H1 (cell line): Measurements from ENCODE around the gene TLE3. TPM values are rescaled to one million over a fixed set of nuclear protein-coding genes. Genes with fewer than 3 reads are reported as not detected.
A peak's percentile ranks its signal among the peaks of the same experiment; 100 is the strongest.

ENCODE experiments used
- CTCF ChIA-PET: fragments of 300-600 bp; sonication (Branson Sonifier 250); formaldehyde crosslinking; loops from one replicate; lab custom pipeline; 2021; ENCODE audit not compliant: partially characterized antibody; lab: Charles Lee
- POLR2A ChIA-PET: fragments of 300-600 bp; sonication (Branson Sonifier 250); formaldehyde crosslinking; loops from one replicate; lab custom pipeline; 2021; ENCODE audit warnings: inconsistent platforms; ENCODE audit not compliant: partially characterized antibody; lab: Charles Lee
- DNase-seq, 2 experiments: peaks; one replicate each; pipeline versions ENCODE4 v3.0.0 to v3.0.0-alpha.2; 2010 to 2022; ENCODE audit warnings: low spot score in 2 of 2, low read depth in 1 of 2, mixed read lengths in 1 of 2
- FAIRE-seq: peaks from 2 replicates; lab custom pipeline; 2011; peaks lifted over from hg19 to GRCh38; lab: Jason Lieb, UNC
- H2AFZ ChIP-seq: 2 replicates; pipeline ENCODE4 v1.8.1; 2012; ENCODE audit warnings: low read length, inconsistent platforms
- H2AK5ac ChIP-seq: 2 replicates; pipeline ENCODE4 v1.6.1; 2013; ENCODE audit warnings: low read depth, low read length
- H2BK120ac ChIP-seq: replicated peaks from 2 replicates; pipeline ENCODE3; 2013; ENCODE audit warnings: low read depth, low read length, inconsistent platforms
- H2BK12ac ChIP-seq: 2 replicates; pipeline ENCODE4 v1.6.1; 2013; ENCODE audit warnings: low read depth, low read length
- H2BK15ac ChIP-seq: 2 replicates; pipeline ENCODE4 v1.6.1; 2013; ENCODE audit warnings: low read length
- H2BK20ac ChIP-seq: 2 replicates; pipeline ENCODE4 v1.6.1; 2013; ENCODE audit warnings: low read length
- H2BK5ac ChIP-seq: 2 replicates; pipeline ENCODE4 v1.6.1; 2013; ENCODE audit warnings: low read depth, low read length
- H3K14ac ChIP-seq: 2 replicates; pipeline ENCODE4 v1.6.1; 2013; ENCODE audit warnings: inconsistent platforms; ENCODE audit not compliant: insufficient read length
- H3K18ac ChIP-seq: 2 replicates; pipeline ENCODE4 v1.6.1; 2013; ENCODE audit warnings: low read length; ENCODE audit errors: extremely low read depth
- H3K23ac ChIP-seq: 2 replicates; pipeline ENCODE4 v1.6.1; 2013; ENCODE audit warnings: inconsistent platforms; ENCODE audit not compliant: insufficient read length
- H3K23me2 ChIP-seq: 2 replicates; pipeline ENCODE4 v1.6.1; 2013; ENCODE audit warnings: low read depth, low read length
- H3K27ac ChIP-seq: 2 replicates; pipeline ENCODE4 v1.6.1; 2011; ENCODE audit warnings: low read depth, low read length, inconsistent platforms
- H3K27me3 ChIP-seq, 4 experiments: replicated peaks in 1 of 4; 1 replicate in 1 of 4; 2 replicates in 3 of 4; pipeline versions ENCODE4 v1.6.1 to v1.8.1; 2011 to 2013; ENCODE audit warnings: low read length in 3 of 4, mild to moderate bottlenecking in 3 of 4, inconsistent platforms in 2 of 4, mixed read lengths in 2 of 4, moderate library complexity in 1 of 4; ENCODE audit not compliant: control insufficient read depth in 3 of 4, insufficient read depth in 3 of 4; ENCODE audit errors: extremely low read depth in 1 of 4
- H3K36me3 ChIP-seq, 4 experiments: 2 replicates each; pipeline versions ENCODE4 v1.6.1 to v1.8.1; 2011 to 2013; ENCODE audit warnings: mild to moderate bottlenecking in 4 of 4, low read length in 3 of 4, moderate library complexity in 2 of 4, control low read depth in 1 of 4, inconsistent platforms in 1 of 4; ENCODE audit not compliant: insufficient read depth in 4 of 4, control insufficient read depth in 2 of 4
- H3K4ac ChIP-seq: replicated peaks from 2 replicates; pipeline ENCODE3; 2013; ENCODE audit warnings: low read length, low read depth, mixed read lengths, inconsistent platforms; ENCODE audit not compliant: insufficient read length
- H3K4me1 ChIP-seq, 4 experiments: replicated peaks in 1 of 4; 1 replicate in 1 of 4; 2 replicates in 3 of 4; pipeline versions ENCODE4 v1.6.1 to v1.8.1; 2011 to 2013; ENCODE audit warnings: low read length in 3 of 4, inconsistent platforms in 2 of 4, mixed read lengths in 1 of 4; ENCODE audit not compliant: insufficient read depth in 4 of 4, control insufficient read depth in 3 of 4
- H3K4me2 ChIP-seq, 2 experiments: 2 replicates each; pipeline versions ENCODE4 v1.6.1 to v1.8.1; 2011 to 2013; ENCODE audit warnings: low read depth in 2 of 2, low read length in 2 of 2, control low read depth in 1 of 2, inconsistent platforms in 1 of 2, mild to moderate bottlenecking in 1 of 2; ENCODE audit not compliant: insufficient read depth in 1 of 2
- H3K4me3 ChIP-seq, 4 experiments: fragments of 200-600, 300-600 bp in 1 of 4; sonication (generic), shearing (Covaris generic), sonication (Bioruptor Twin) in 1 of 4; 2 replicates each; pipeline versions ENCODE4 v1.5.1 to v1.8.1; 2011 to 2016; ENCODE audit warnings: low read length in 4 of 4, low read depth in 3 of 4, control low read depth in 2 of 4, inconsistent platforms in 2 of 4, mild to moderate bottlenecking in 2 of 4, mixed read lengths in 1 of 4, moderate library complexity in 1 of 4; ENCODE audit not compliant: insufficient read depth in 2 of 4; ENCODE audit errors: extremely low read depth in 1 of 4
- H3K56ac ChIP-seq: replicated peaks from 2 replicates; pipeline ENCODE3; 2013; ENCODE audit warnings: low read depth, mild to moderate bottlenecking, mixed read lengths, low read length, inconsistent platforms; ENCODE audit not compliant: insufficient read length
- H3K79me1 ChIP-seq: 2 replicates; pipeline ENCODE4 v1.6.1; 2013; ENCODE audit warnings: low read depth, low read length, control low read depth
- H3K79me2 ChIP-seq, 2 experiments: 2 replicates each; pipeline versions ENCODE4 v1.6.1 to v1.8.1; 2012 to 2013; ENCODE audit warnings: low read length in 2 of 2, mild to moderate bottlenecking in 2 of 2, inconsistent platforms in 1 of 2; ENCODE audit not compliant: insufficient read depth in 2 of 2, control insufficient read depth in 1 of 2
- H3K9ac ChIP-seq, 4 experiments: replicated peaks in 1 of 4; 1 replicate in 1 of 4; 2 replicates in 3 of 4; pipeline versions ENCODE4 v1.6.1 to v1.8.1; 2011 to 2013; ENCODE audit warnings: low read depth in 3 of 4, low read length in 3 of 4, control low read depth in 2 of 4, mild to moderate bottlenecking in 2 of 4, moderate library complexity in 2 of 4, inconsistent platforms in 1 of 4; ENCODE audit errors: extremely low read depth in 1 of 4
- H3K9me3 ChIP-seq, 2 experiments: 2 replicates each; pipeline versions ENCODE4 v1.6.1 to v1.8.1; 2012 to 2013; ENCODE audit warnings: mild to moderate bottlenecking in 2 of 2, moderate library complexity in 2 of 2, control low read depth in 1 of 2, inconsistent platforms in 1 of 2, low read depth in 1 of 2, low read length in 1 of 2, mixed read lengths in 1 of 2; ENCODE audit not compliant: insufficient read depth in 2 of 2
- H4K20me1 ChIP-seq, 2 experiments: replicated peaks in 1 of 2; 2 replicates each; pipeline versions ENCODE3 to v1.8.1; 2011 to 2013; ENCODE audit warnings: inconsistent platforms in 2 of 2, low read length in 2 of 2, mild to moderate bottlenecking in 1 of 2; ENCODE audit not compliant: insufficient read depth in 2 of 2, control insufficient read depth in 1 of 2
- H4K5ac ChIP-seq: 2 replicates; pipeline ENCODE4 v1.6.1; 2013; ENCODE audit warnings: low read length, low read depth, mixed read lengths, inconsistent platforms; ENCODE audit not compliant: insufficient read length
- H4K8ac ChIP-seq: 2 replicates; pipeline ENCODE4 v1.8.0; 2013; ENCODE audit warnings: mild to moderate bottlenecking, moderate library complexity, low read length, inconsistent platforms; ENCODE audit not compliant: insufficient read depth; ENCODE audit errors: extremely low read depth
- H4K91ac ChIP-seq: replicated peaks from 2 replicates; pipeline ENCODE3; 2013; ENCODE audit warnings: low read length, mixed read lengths, inconsistent platforms; ENCODE audit not compliant: insufficient read length
- CBX5 ChIP-seq: fragments of 300-800, 300-1000 bp; sonication (generic); IDR thresholded peaks from 2 replicates; pipeline ENCODE4 v1.7.1; 2016; ENCODE audit warnings: antibody characterized with exemption, low read length, low read depth
- CREB1 ChIP-seq: IDR thresholded peaks from 2 replicates; pipeline ENCODE4 v1.6.1; 2012; ENCODE audit warnings: inconsistent platforms
- KDM4A ChIP-seq: IDR thresholded peaks from one replicate; pipeline ENCODE4 v1.7.1; 2012; ENCODE audit warnings: low read depth, mild to moderate bottlenecking, moderate library complexity, low read length, inconsistent platforms; ENCODE audit not compliant: severe bottlenecking
- PHF8 ChIP-seq: fragments of 200-600 bp; sonication (generic); conservative IDR thresholded peaks from 2 replicates; pipeline ENCODE4 v1.7.1; 2012; ENCODE audit warnings: low read depth, mild to moderate bottlenecking, inconsistent platforms, low read length, moderate library complexity
- POLR2A ChIP-seq, 2 experiments: IDR thresholded peaks; 1 replicate in 1 of 2; 2 replicates in 1 of 2; pipeline ENCODE4 v1.6.1; 2011; ENCODE audit warnings: low read depth in 2 of 2, low read length in 2 of 2, mild to moderate bottlenecking in 2 of 2; ENCODE audit errors: control extremely low read depth in 1 of 2
- TEAD4 ChIP-seq: IDR thresholded peaks from 2 replicates; pipeline ENCODE4 v1.6.1; 2012; ENCODE audit warnings: low read depth, low read length, inconsistent platforms, mixed read lengths
- WGBS, 2 experiments: shearing (Covaris generic) in 1 of 2; methylation state at CpG; one replicate each; pipeline versions ENCODE4 v1.1.6 to v1.1.7; 2013 to 2015; ENCODE audit warnings: low lambda C conversion rate in 2 of 2, mixed read lengths in 2 of 2, inconsistent platforms in 1 of 2, low coverage in 1 of 2, missing lambda C conversion rate in 1 of 2; ENCODE audit not compliant: insufficient replicate concordance in 2 of 2, insufficient coverage in 1 of 2, insufficient read length in 1 of 2; ENCODE audit errors: extremely low coverage in 1 of 2, missing lambda C conversion rate in 1 of 2; 5-methylcytosine and 5-hydroxymethylcytosine counted together
- polyA plus RNA-seq, 7 experiments: library from polyadenylated mRNA; depleted of rRNA in 3 of 7; stranded (reverse) in 5 of 7; unstranded in 2 of 7; fragments of >200 nt in 5 of 7; fragments of 200-250 nt in 2 of 7; gene quantifications; 1 replicate in 5 of 7; 2 replicates in 1 of 7; 4 replicates in 1 of 7; pipeline versions ENCODE4 v1.2.1 to v1.2.3, GENCODE V29; 2011 to 2013; ENCODE audit warnings: missing spikeins in 2 of 7, mixed read lengths in 2 of 7
- total RNA-seq: library from RNA; stranded (reverse); fragmentation: NEBNext Ultra II Directional; extraction: Animal tissue kit (Norgen Biotek cat#: 25700); gene quantifications from 2 replicates; pipeline ENCODE4 v1.2.1, GENCODE V29; 2021

The TLE3 gene
- total and polyA plus RNA-seq, 2 of the 8 experiments (the other 6 are each of a cell fraction or from before 2014, with no cell fraction given), result 25.1 to 61.2 TPM

DNA sequence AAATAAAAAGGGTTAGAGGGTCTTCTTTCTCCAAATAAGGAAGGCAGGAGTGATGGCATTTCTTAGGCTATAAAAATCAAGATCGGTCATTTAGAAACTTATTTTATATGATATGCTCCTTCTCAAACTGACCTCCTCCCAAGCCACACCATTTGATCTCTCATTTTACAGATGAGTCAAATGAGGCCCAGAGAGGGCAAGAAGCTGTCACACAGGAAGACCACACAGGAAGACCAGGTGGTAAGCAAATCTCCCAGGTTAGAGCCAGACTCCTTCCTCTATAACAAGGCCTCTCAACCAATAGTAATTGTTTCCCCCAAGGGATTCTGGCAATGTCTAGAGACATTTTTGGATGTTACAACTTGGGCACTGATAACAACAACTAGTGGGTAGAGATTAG, 13.8 kb downstream of the TLE3 start:
- H2BK120ac ChIP-seq, result no peak overlapping the region
- H2BK12ac ChIP-seq, result no peak overlapping the region
- H2AFZ ChIP-seq, result no peak overlapping the region
- no peak for FAIRE-seq
- no peak overlapping the region for H3K9ac ChIP-seq
- no peak overlapping the region for H3K23ac ChIP-seq
- no peak overlapping the region for H4K5ac ChIP-seq
- H3K27me3 ChIP-seq, result no peaks in the 10 kb centered on the region
- ChIA-PET POLR2A (interaction anchor here (8.8 kb wide), 1 partner anchor 14 kb away, joined by 136 read pairs; the partner anchor contains the start of gene TLE3), CTCF (no interaction called here)
- H3K4ac ChIP-seq, result no peak overlapping the region
- H3K56ac ChIP-seq, result no peak overlapping the region
- no peak overlapping the region for H3K14ac ChIP-seq
- H4K8ac ChIP-seq, result no peak overlapping the region
- H3K4me1 ChIP-seq, result peaks cover 17 to 58% (median 50%) of the 10 kb centered on the region in 4 experiments
- peaks cover 19% of the 10 kb centered on the region; the same call in 1 of the 2 replicates for H3K79me1 ChIP-seq
- no peak overlapping the region for H4K91ac ChIP-seq
- 0 out of 2 replicates have a peak overlapping the region, but pooled peaks have one; percentile 34 for H3K27ac ChIP-seq
- H2BK15ac ChIP-seq, result no peak overlapping the region
- H3K36me3 ChIP-seq, result peaks cover 0 to 76% (median 5%) of the 10 kb centered on the region in 4 experiments; a peak in 7 of 8 replicates
- H3K18ac ChIP-seq, result no peak overlapping the region
- 82% methylated on average over 1 of the region's 1 CpG; no CpG with 5 or more reads in 1 of the 2 experiments for WGBS, 2 experiments
- H3K4me2 ChIP-seq, result peak overlapping the region; percentile 63 to 68; a peak in 3 of 4 replicates
- H3K4me3 ChIP-seq, result peak overlapping the region in 3 of 4 experiments; percentile 17 to 40 (median 19); a peak in 3 of 8 replicates
- H3K9me3 ChIP-seq, result no peaks in the 10 kb centered on the region
- peaks cover 24 to 92% of the 10 kb centered on the region in 2 experiments for H3K79me2 ChIP-seq
- no peaks in the 10 kb centered on the region; the same call in 1 of the 2 replicates for H3K23me2 ChIP-seq
- DNase-seq, result no peak
- no peak overlapping the region for H2BK5ac ChIP-seq
- H4K20me1 ChIP-seq, result peaks cover 14 to 18% of the 10 kb centered on the region in 2 experiments
- no peak overlapping the region for H2BK20ac ChIP-seq
- no peak overlapping the region for H2AK5ac ChIP-seq
- TF ChIP-seq POLR2A (IDR thresholded peaks at IDR 0.05; ENCODE audit: control extremely low read depth in 1 of 2, low read depth in 2 of 2, low read length in 2 of 2), result no peak
- no peak for TF ChIP-seq PHF8
- no peak for TF ChIP-seq TEAD4
- TF ChIP-seq CREB1, result no peak
- TF ChIP-seq CBX5, result no peak
- TF ChIP-seq KDM4A, result no peak
